Measurements from ENCODE around the gene G2E3.

The G2E3 gene

GRCh38 chr14:30558675-30559555 is at the start of gene G2E3:
Gene G2E3 (plus strand): TSS chr14:30559158. CDS start chr14:30581080, 21,922 bp downstream.
- Histone ChIP-seq H3K27me3 (ENCODE audit: control insufficient read depth in 5 of 5, insufficient read depth in 4 of 5, low read length in 5 of 5) (no peaks in the 10 kb centered on the region), H3K9ac (ENCODE audit: low read length in 5 of 5) (peak within 1 kb of the TSS; percentile 92 to 96 (median 94)), H3K36me3 (ENCODE audit: control insufficient read depth in 5 of 5, insufficient read depth in 5 of 5, low read length in 5 of 5) (no peaks in the 10 kb centered on the region), H3K9me3 (ENCODE audit: control insufficient read depth in 5 of 5, low read length in 5 of 5) (no peaks in the 10 kb centered on the region), H3K27ac (ENCODE audit: low read depth, low read length) (peak within 1 kb of the TSS; percentile 77), H3K4me1 (ENCODE audit: control insufficient read depth in 5 of 5, insufficient read depth in 5 of 5, low read length in 5 of 5) (peaks cover 0 to 22% (median 20%) of the 10 kb centered on the region in 5 donors), H3K4me3 (ENCODE audit: low read depth in 1 of 5, low read length in 5 of 5) (peak within 1 kb of the TSS; percentile 83 to 98 (median 97))

- Histone ChIP-seq H3K4me3 (ENCODE audit: low read depth in 1 of 5, low read length in 5 of 5) (no peak overlapping the region), H3K9me3 (ENCODE audit: control insufficient read depth in 5 of 5, low read length in 5 of 5) (no peaks in the 10 kb centered on the region), H3K27me3 (ENCODE audit: control insufficient read depth in 5 of 5, insufficient read depth in 4 of 5, low read length in 5 of 5) (no peaks in the 10 kb centered on the region)
Observed at GRCh38 chr14:30517737-30518136, 41.2 kb upstream of the G2E3 start.

GRCh38 chr14:30518867-30519560 is 39.9 kb upstream of the G2E3 start:
- Histone ChIP-seq H3K27ac (ENCODE audit: low read depth, low read length) (no peak overlapping the region), H3K4me1 (ENCODE audit: control insufficient read depth in 5 of 5, insufficient read depth in 5 of 5, low read length in 5 of 5) (peaks cover 0 to 2% (median 0%) of the 10 kb centered on the region in 5 donors), H3K27me3 (ENCODE audit: control insufficient read depth in 5 of 5, insufficient read depth in 4 of 5, low read length in 5 of 5) (no peaks in the 10 kb centered on the region), H3K36me3 (ENCODE audit: control insufficient read depth in 5 of 5, insufficient read depth in 5 of 5, low read length in 5 of 5) (no peaks in the 10 kb centered on the region), H3K9ac (ENCODE audit: low read length in 5 of 5) (no peak overlapping the region), H3K4me3 (ENCODE audit: low read depth in 1 of 5, low read length in 5 of 5) (no peak overlapping the region), H3K9me3 (ENCODE audit: control insufficient read depth in 5 of 5, low read length in 5 of 5) (no peaks in the 10 kb centered on the region)

More at GRCh38 chr14:30517737-30518136, 41.2 kb upstream of the G2E3 start:
- no peak overlapping the region for H3K27ac ChIP-seq (ENCODE audit: low read depth, low read length)
- peaks cover 0 to 2% (median 0%) of the 10 kb centered on the region in 5 donors for H3K4me1 ChIP-seq (ENCODE audit: control insufficient read depth in 5 of 5, insufficient read depth in 5 of 5, low read length in 5 of 5)
- no peaks in the 10 kb centered on the region for H3K36me3 ChIP-seq (ENCODE audit: control insufficient read depth in 5 of 5, insufficient read depth in 5 of 5, low read length in 5 of 5)
- no peak overlapping the region for H3K9ac ChIP-seq (ENCODE audit: low read length in 5 of 5)

GRCh38 chr14:30519961-30520360 is 39.0 kb upstream of the G2E3 start:
- no peak overlapping the region for H3K9ac ChIP-seq (ENCODE audit: low read length in 5 of 5)
- no peak overlapping the region for H3K27ac ChIP-seq (ENCODE audit: low read depth, low read length)
- no peaks in the 10 kb centered on the region for H3K36me3 ChIP-seq (ENCODE audit: control insufficient read depth in 5 of 5, insufficient read depth in 5 of 5, low read length in 5 of 5)
- H3K4me1 ChIP-seq (ENCODE audit: control insufficient read depth in 5 of 5, insufficient read depth in 5 of 5, low read length in 5 of 5) = peaks cover 0 to 2% (median 0%) of the 10 kb centered on the region in 5 donors
- H3K27me3 ChIP-seq (ENCODE audit: control insufficient read depth in 5 of 5, insufficient read depth in 4 of 5, low read length in 5 of 5) = no peaks in the 10 kb centered on the region
- H3K9me3 ChIP-seq (ENCODE audit: control insufficient read depth in 5 of 5, low read length in 5 of 5) = no peaks in the 10 kb centered on the region
- H3K4me3 ChIP-seq (ENCODE audit: low read depth in 1 of 5, low read length in 5 of 5) = no peak overlapping the region

GRCh38 chr14:30520536-30520935 is 38.4 kb upstream of the G2E3 start:
- Histone ChIP-seq H3K27me3 (ENCODE audit: control insufficient read depth in 5 of 5, insufficient read depth in 4 of 5, low read length in 5 of 5) (no peaks in the 10 kb centered on the region), H3K9me3 (ENCODE audit: control insufficient read depth in 5 of 5, low read length in 5 of 5) (no peaks in the 10 kb centered on the region), H3K4me1 (ENCODE audit: control insufficient read depth in 5 of 5, insufficient read depth in 5 of 5, low read length in 5 of 5) (peaks cover 0 to 2% (median 0%) of the 10 kb centered on the region in 5 donors), H3K27ac (ENCODE audit: low read depth, low read length) (no peak overlapping the region), H3K4me3 (ENCODE audit: low read depth in 1 of 5, low read length in 5 of 5) (no peak overlapping the region), H3K9ac (ENCODE audit: low read length in 5 of 5) (no peak overlapping the region), H3K36me3 (ENCODE audit: control insufficient read depth in 5 of 5, insufficient read depth in 5 of 5, low read length in 5 of 5) (no peaks in the 10 kb centered on the region)

- Histone ChIP-seq H3K27me3 (ENCODE audit: control insufficient read depth in 5 of 5, insufficient read depth in 4 of 5, low read length in 5 of 5) (no peaks in the 10 kb centered on the region), H3K9me3 (ENCODE audit: control insufficient read depth in 5 of 5, low read length in 5 of 5) (no peaks in the 10 kb centered on the region), H3K4me3 (ENCODE audit: low read depth in 1 of 5, low read length in 5 of 5) (no peak overlapping the region), H3K4me1 (ENCODE audit: control insufficient read depth in 5 of 5, insufficient read depth in 5 of 5, low read length in 5 of 5) (peaks cover 0 to 2% (median 0%) of the 10 kb centered on the region in 5 donors), H3K36me3 (ENCODE audit: control insufficient read depth in 5 of 5, insufficient read depth in 5 of 5, low read length in 5 of 5) (no peaks in the 10 kb centered on the region), H3K9ac (ENCODE audit: low read length in 5 of 5) (no peak overlapping the region), H3K27ac (ENCODE audit: low read depth, low read length) (no peak overlapping the region)
Observed at GRCh38 chr14:30521899-30522736, 36.8 kb upstream of the G2E3 start.

GRCh38 chr14:30525833-30526232 is 33.1 kb upstream of the G2E3 start:
- no peaks in the 10 kb centered on the region for H3K36me3 ChIP-seq (ENCODE audit: control insufficient read depth in 5 of 5, insufficient read depth in 5 of 5, low read length in 5 of 5)
- no peaks in the 10 kb centered on the region for H3K27me3 ChIP-seq (ENCODE audit: control insufficient read depth in 5 of 5, insufficient read depth in 4 of 5, low read length in 5 of 5)
- H3K4me3 ChIP-seq (ENCODE audit: low read depth in 1 of 5, low read length in 5 of 5) = no peak overlapping the region
- H3K9me3 ChIP-seq (ENCODE audit: control insufficient read depth in 5 of 5, low read length in 5 of 5) = no peaks in the 10 kb centered on the region
- H3K27ac ChIP-seq (ENCODE audit: low read depth, low read length) = no peak overlapping the region
- H3K4me1 ChIP-seq (ENCODE audit: control insufficient read depth in 5 of 5, insufficient read depth in 5 of 5, low read length in 5 of 5) = peaks cover 0 to 2% (median 0%) of the 10 kb centered on the region in 5 donors
- no peak overlapping the region for H3K9ac ChIP-seq (ENCODE audit: low read length in 5 of 5)

GRCh38 chr14:30527196-30527595 is 31.8 kb upstream of the G2E3 start:
- no peaks in the 10 kb centered on the region for H3K9me3 ChIP-seq (ENCODE audit: control insufficient read depth in 5 of 5, low read length in 5 of 5)
- no peaks in the 10 kb centered on the region for H3K4me1 ChIP-seq (ENCODE audit: control insufficient read depth in 5 of 5, insufficient read depth in 5 of 5, low read length in 5 of 5)
- H3K9ac ChIP-seq (ENCODE audit: low read length in 5 of 5) = no peak overlapping the region
- H3K4me3 ChIP-seq (ENCODE audit: low read depth in 1 of 5, low read length in 5 of 5) = no peak overlapping the region
- H3K27ac ChIP-seq (ENCODE audit: low read depth, low read length) = no peak overlapping the region
- H3K36me3 ChIP-seq (ENCODE audit: control insufficient read depth in 5 of 5, insufficient read depth in 5 of 5, low read length in 5 of 5) = no peaks in the 10 kb centered on the region
- no peaks in the 10 kb centered on the region for H3K27me3 ChIP-seq (ENCODE audit: control insufficient read depth in 5 of 5, insufficient read depth in 4 of 5, low read length in 5 of 5)

GRCh38 chr14:30528119-30528518 is 30.8 kb upstream of the G2E3 start:
- Histone ChIP-seq H3K27me3 (ENCODE audit: control insufficient read depth in 5 of 5, insufficient read depth in 4 of 5, low read length in 5 of 5) (no peaks in the 10 kb centered on the region), H3K4me3 (ENCODE audit: low read depth in 1 of 5, low read length in 5 of 5) (no peak overlapping the region), H3K9me3 (ENCODE audit: control insufficient read depth in 5 of 5, low read length in 5 of 5) (no peaks in the 10 kb centered on the region), H3K4me1 (ENCODE audit: control insufficient read depth in 5 of 5, insufficient read depth in 5 of 5, low read length in 5 of 5) (no peaks in the 10 kb centered on the region), H3K36me3 (ENCODE audit: control insufficient read depth in 5 of 5, insufficient read depth in 5 of 5, low read length in 5 of 5) (no peaks in the 10 kb centered on the region), H3K27ac (ENCODE audit: low read depth, low read length) (no peak overlapping the region), H3K9ac (ENCODE audit: low read length in 5 of 5) (no peak overlapping the region)
